Loucy (cell line): ENCODE measurements around the gene KATNAL2.

Experiments used
- EZH2phosphoT487 ChIP-seq: fragments of 200-600 bp; IDR thresholded peaks from 2 replicates; pipeline ENCODE4 v1.6.1; 2018; ENCODE audit warnings: antibody characterized with exemption, mild to moderate bottlenecking, moderate library complexity, borderline replicate concordance
- TF ChIP-seq, protein P1 (sequence below): fragments of 200-600 bp; sonication (generic); conservative IDR thresholded peaks from 2 replicates; pipeline ENCODE4 v1.5.1; 2014; ENCODE audit warnings: mild to moderate bottlenecking, antibody characterized with exemption, low read length

DNA sequence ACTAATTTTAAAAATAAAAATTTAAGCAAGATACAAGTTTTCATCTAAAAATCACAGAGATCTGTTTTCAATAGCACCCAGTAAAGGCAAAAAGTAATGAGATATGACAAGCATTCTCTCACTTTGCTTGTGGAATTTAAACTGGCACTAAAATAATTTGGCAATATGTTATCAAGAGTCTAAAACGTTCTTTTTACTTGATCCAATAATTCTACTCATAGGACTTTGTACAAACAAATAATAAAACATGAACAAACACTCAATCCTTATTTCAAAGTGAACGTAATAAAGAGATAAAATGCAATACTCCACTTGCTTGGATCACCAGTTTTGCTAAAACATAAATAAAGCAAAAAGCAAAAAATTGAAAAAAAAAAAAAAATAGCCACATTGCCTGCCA lies 30.5 kb upstream of the KATNAL2 start:
- TF ChIP-seq EZH2phosphoT487, result no peak
- TF ChIP-seq, protein P1, sequence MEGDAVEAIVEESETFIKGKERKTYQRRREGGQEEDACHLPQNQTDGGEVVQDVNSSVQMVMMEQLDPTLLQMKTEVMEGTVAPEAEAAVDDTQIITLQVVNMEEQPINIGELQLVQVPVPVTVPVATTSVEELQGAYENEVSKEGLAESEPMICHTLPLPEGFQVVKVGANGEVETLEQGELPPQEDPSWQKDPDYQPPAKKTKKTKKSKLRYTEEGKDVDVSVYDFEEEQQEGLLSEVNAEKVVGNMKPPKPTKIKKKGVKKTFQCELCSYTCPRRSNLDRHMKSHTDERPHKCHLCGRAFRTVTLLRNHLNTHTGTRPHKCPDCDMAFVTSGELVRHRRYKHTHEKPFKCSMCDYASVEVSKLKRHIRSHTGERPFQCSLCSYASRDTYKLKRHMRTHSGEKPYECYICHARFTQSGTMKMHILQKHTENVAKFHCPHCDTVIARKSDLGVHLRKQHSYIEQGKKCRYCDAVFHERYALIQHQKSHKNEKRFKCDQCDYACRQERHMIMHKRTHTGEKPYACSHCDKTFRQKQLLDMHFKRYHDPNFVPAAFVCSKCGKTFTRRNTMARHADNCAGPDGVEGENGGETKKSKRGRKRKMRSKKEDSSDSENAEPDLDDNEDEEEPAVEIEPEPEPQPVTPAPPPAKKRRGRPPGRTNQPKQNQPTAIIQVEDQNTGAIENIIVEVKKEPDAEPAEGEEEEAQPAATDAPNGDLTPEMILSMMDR, result no peak
